ENCODE data around the gene HTR3E. TPM values are rescaled to one million over a fixed set of nuclear protein-coding genes. Genes with fewer than 3 reads are reported as not detected.

HTR3E gene
- total RNA-seq, 1 donor from 2014 or later: not detected

DNA sequence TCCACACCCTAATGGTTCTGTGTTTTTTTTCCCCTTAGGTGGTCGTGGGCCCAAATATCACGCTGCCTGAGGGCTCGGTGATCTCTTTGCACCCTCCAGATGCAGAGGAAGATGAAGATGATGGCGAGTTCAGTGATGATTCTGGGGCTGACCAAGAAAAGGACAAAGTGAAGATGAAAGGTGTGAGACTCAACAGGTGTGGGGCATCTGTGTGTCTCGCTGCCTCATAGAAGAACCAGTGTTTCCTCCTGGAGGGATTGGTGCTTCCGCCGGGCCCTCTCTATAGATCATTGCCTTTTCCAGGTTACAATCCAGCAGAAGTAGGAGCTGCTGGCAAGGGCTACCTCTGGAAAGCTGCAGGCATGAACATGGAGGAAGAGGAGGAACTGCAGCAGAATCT, 45.3 kb downstream of the HTR3E start:
- Histone ChIP-seq H3K27me3 (no peaks in the 10 kb centered on the region), H4K20me1 (ENCODE audit: low read depth) (peaks cover 6% of the 10 kb centered on the region), H3K27ac (no peak overlapping the region), H3K4me3 (no peak overlapping the region), H3K9ac (no peak overlapping the region), H3K4me1 (no peaks in the 10 kb centered on the region), H3K79me2 (ENCODE audit: low read depth) (peaks cover 19% of the 10 kb centered on the region), H3K36me3 (no peaks in the 10 kb centered on the region), H2AFZ (replicated peaks) (no peak overlapping the region), H3K9me3 (ENCODE audit: low read depth) (no peaks in the 10 kb centered on the region), H3F3A (ENCODE audit: low read depth) (peaks cover 9% of the 10 kb centered on the region), H3K4me2 (no peak overlapping the region)
- H3K4me3 Mint-ChIP-seq: no peak overlapping the region
- TF ChIP-seq EZH2phosphoT487 (IDR thresholded peaks at IDR 0.05) (no peak), EZH2 (IDR thresholded peaks at IDR 0.05) (no peak)
- TF ChIP-seq, protein P1, sequence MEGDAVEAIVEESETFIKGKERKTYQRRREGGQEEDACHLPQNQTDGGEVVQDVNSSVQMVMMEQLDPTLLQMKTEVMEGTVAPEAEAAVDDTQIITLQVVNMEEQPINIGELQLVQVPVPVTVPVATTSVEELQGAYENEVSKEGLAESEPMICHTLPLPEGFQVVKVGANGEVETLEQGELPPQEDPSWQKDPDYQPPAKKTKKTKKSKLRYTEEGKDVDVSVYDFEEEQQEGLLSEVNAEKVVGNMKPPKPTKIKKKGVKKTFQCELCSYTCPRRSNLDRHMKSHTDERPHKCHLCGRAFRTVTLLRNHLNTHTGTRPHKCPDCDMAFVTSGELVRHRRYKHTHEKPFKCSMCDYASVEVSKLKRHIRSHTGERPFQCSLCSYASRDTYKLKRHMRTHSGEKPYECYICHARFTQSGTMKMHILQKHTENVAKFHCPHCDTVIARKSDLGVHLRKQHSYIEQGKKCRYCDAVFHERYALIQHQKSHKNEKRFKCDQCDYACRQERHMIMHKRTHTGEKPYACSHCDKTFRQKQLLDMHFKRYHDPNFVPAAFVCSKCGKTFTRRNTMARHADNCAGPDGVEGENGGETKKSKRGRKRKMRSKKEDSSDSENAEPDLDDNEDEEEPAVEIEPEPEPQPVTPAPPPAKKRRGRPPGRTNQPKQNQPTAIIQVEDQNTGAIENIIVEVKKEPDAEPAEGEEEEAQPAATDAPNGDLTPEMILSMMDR (IDR thresholded peaks at IDR 0.05): no peak
- no peak for DNase-seq (ENCODE audit: low spot score)
- H3K27me3 Mint-ChIP-seq (ENCODE audit: insufficient read depth, low read depth): peaks cover 11% of the 10 kb centered on the region
- no peak overlapping the region for H3K27ac Mint-ChIP-seq
- peaks cover 1% of the 10 kb centered on the region for H3K4me1 Mint-ChIP-seq
- H3K9me3 Mint-ChIP-seq: no peaks in the 10 kb centered on the region
- H3K36me3 Mint-ChIP-seq: peaks cover 17% of the 10 kb centered on the region

DNA sequence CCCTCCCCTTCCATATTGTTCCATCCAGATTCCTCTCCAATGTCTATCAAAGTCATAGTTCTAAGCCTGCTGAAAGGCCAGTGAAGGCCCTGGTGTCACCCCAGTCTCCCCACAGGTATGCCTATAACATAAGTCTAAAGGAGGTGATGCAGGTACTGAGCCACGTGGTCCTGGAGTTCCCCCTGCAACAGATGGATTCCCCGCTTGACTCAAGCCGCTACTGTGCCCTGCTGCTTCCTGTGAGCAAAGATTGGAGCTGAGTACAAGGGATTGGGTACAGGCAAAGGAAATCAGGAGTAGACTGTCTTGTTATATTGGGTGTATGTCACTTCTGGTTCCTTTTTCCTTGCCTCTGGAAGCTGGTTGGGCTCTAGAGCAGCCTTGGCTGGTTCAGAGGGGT, 46.5 kb downstream of the HTR3E start:
- TF ChIP-seq EZH2phosphoT487 (IDR thresholded peaks at IDR 0.05) (no peak), EZH2 (IDR thresholded peaks at IDR 0.05) (no peak)
- TF ChIP-seq, protein P1 (IDR thresholded peaks at IDR 0.05): no peak
- peaks cover 9% of the 10 kb centered on the region for H3F3A ChIP-seq (ENCODE audit: low read depth)
- peaks cover 6% of the 10 kb centered on the region for H4K20me1 ChIP-seq (ENCODE audit: low read depth)
- H3K27me3 ChIP-seq: no peaks in the 10 kb centered on the region
- no peaks in the 10 kb centered on the region for H3K4me1 Mint-ChIP-seq
- no peaks in the 10 kb centered on the region for H3K36me3 ChIP-seq
- H3K4me3 ChIP-seq: no peak overlapping the region
- peaks cover 15% of the 10 kb centered on the region for H3K36me3 Mint-ChIP-seq
- no peak overlapping the region for H3K4me2 ChIP-seq
- H3K79me2 ChIP-seq (ENCODE audit: low read depth): peaks cover 10% of the 10 kb centered on the region
- no peak overlapping the region for H3K9ac ChIP-seq
- H3K27me3 Mint-ChIP-seq (ENCODE audit: insufficient read depth, low read depth): peaks cover 11% of the 10 kb centered on the region
- H3K27ac ChIP-seq: no peak overlapping the region
- no peak overlapping the region for H2AFZ ChIP-seq (replicated peaks)
- H3K27ac Mint-ChIP-seq: no peak overlapping the region
- no peaks in the 10 kb centered on the region for H3K9me3 ChIP-seq (ENCODE audit: low read depth)
- H3K4me1 ChIP-seq: no peaks in the 10 kb centered on the region
- H3K4me3 Mint-ChIP-seq: no peak overlapping the region
- H3K9me3 Mint-ChIP-seq: no peaks in the 10 kb centered on the region
- DNase-seq (ENCODE audit: low spot score): no peak

DNA sequence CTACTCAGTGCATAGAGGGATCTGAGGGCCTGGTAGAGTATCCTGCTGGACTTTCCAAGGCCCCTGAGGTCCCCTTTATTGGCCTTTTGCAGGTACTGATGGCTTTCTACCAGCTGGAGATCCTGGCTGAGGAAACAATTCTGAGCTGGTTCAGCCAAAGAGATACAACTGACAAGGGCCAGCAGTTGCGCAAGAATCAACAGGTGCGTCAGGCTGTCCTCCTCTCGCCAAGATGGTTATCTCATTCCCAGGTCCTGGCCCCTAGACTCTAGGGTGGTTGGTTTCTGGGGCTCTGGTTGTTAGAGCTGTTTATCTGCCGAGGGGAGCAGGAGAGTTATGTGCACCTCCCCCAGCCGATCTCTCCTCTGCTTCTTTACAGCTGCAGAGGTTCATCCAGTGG, 47.6 kb downstream of the HTR3E start:
- Histone ChIP-seq H3K9me3 (ENCODE audit: low read depth) (no peaks in the 10 kb centered on the region), H3K79me2 (ENCODE audit: low read depth) (peaks cover under 1% of the 10 kb centered on the region), H3F3A (ENCODE audit: low read depth) (peaks cover 9% of the 10 kb centered on the region), H3K4me3 (no peak overlapping the region), H2AFZ (replicated peaks) (no peak overlapping the region), H4K20me1 (ENCODE audit: low read depth) (peaks cover 6% of the 10 kb centered on the region), H3K36me3 (no peaks in the 10 kb centered on the region), H3K27ac (no peak overlapping the region), H3K4me1 (no peaks in the 10 kb centered on the region), H3K4me2 (no peak overlapping the region), H3K9ac (no peak overlapping the region), H3K27me3 (no peaks in the 10 kb centered on the region)
- Mint-ChIP-seq H3K4me3 (no peak overlapping the region), H3K27ac (no peak overlapping the region), H3K4me1 (no peaks in the 10 kb centered on the region), H3K36me3 (peaks cover 15% of the 10 kb centered on the region), H3K27me3 (ENCODE audit: insufficient read depth, low read depth) (peaks cover 11% of the 10 kb centered on the region), H3K9me3 (no peaks in the 10 kb centered on the region)
- TF ChIP-seq EZH2 (IDR thresholded peaks at IDR 0.05) (no peak), EZH2phosphoT487 (IDR thresholded peaks at IDR 0.05) (no peak)
- TF ChIP-seq, protein P1 (IDR thresholded peaks at IDR 0.05): no peak
- DNase-seq (ENCODE audit: low spot score): no peak

Data from neural progenitor cell (in vitro differentiated cells).